ENCODE measurements around the gene SPATA1. TPM values are rescaled to one million over a fixed set of nuclear protein-coding genes. Genes with fewer than 3 reads are reported as not detected.

Gene SPATA1
- total RNA-seq, 2 donors from 2014 or later, result 0.67 to 1.5 TPM

GRCh38 chr1:84510668-84511067, 4.5 kb downstream of the SPATA1 start:
- H3K27ac ChIP-seq, result no peak overlapping the region
- H3K27me3 ChIP-seq, result no peaks in the 10 kb centered on the region
- no peak for DNase-seq (ENCODE audit: low spot score)
- no peak overlapping the region for H3K4me3 ChIP-seq
- TF ChIP-seq CTCF (IDR thresholded peaks at IDR 0.05), result no peak
- H3K9me3 ChIP-seq, result peaks cover 0 to 7% of the 10 kb centered on the region in 2 donors
- peaks cover 0 to 8% of the 10 kb centered on the region in 2 donors for H3K4me1 ChIP-seq
- H3K36me3 ChIP-seq, result no peaks in the 10 kb centered on the region

GRCh38 chr1:84524590-84524989, 18.4 kb downstream of the SPATA1 start:
- Histone ChIP-seq H3K36me3 (no peaks in the 10 kb centered on the region), H3K9me3 (no peaks in the 10 kb centered on the region), H3K27ac (no peak overlapping the region), H3K4me1 (no peaks in the 10 kb centered on the region), H3K4me3 (no peak overlapping the region), H3K27me3 (no peaks in the 10 kb centered on the region)
- TF ChIP-seq CTCF (IDR thresholded peaks at IDR 0.05), result no peak
- DNase-seq (ENCODE audit: low spot score), result no peak

- H3K36me3 ChIP-seq, result no peaks in the 10 kb centered on the region
- no peaks in the 10 kb centered on the region for H3K4me1 ChIP-seq
- H3K27ac ChIP-seq, result no peak overlapping the region
- no peaks in the 10 kb centered on the region for H3K9me3 ChIP-seq
- TF ChIP-seq CTCF (IDR thresholded peaks at IDR 0.05), result no peak
- DNase-seq (ENCODE audit: low spot score), result no peak
- no peaks in the 10 kb centered on the region for H3K27me3 ChIP-seq
- no peak overlapping the region for H3K4me3 ChIP-seq
Observed at GRCh38 chr1:84525779-84526178, 19.6 kb downstream of the SPATA1 start.

- H3K36me3 ChIP-seq, result no peaks in the 10 kb centered on the region
- DNase-seq (ENCODE audit: low spot score), result no peak
- no peaks in the 10 kb centered on the region for H3K27me3 ChIP-seq
- H3K4me3 ChIP-seq, result no peak overlapping the region
- no peak overlapping the region for H3K27ac ChIP-seq
- H3K4me1 ChIP-seq, result no peaks in the 10 kb centered on the region
- no peak for TF ChIP-seq CTCF (IDR thresholded peaks at IDR 0.05)
- H3K9me3 ChIP-seq, result no peaks in the 10 kb centered on the region
Observed at GRCh38 chr1:84538599-84538998, 32.4 kb downstream of the SPATA1 start.

- no peaks in the 10 kb centered on the region for H3K36me3 ChIP-seq
- H3K9me3 ChIP-seq, result no peaks in the 10 kb centered on the region
- H3K4me3 ChIP-seq, result no peak overlapping the region
- H3K27me3 ChIP-seq, result no peaks in the 10 kb centered on the region
- DNase-seq (ENCODE audit: low spot score), result no peak
- no peak for TF ChIP-seq CTCF (IDR thresholded peaks at IDR 0.05)
- no peaks in the 10 kb centered on the region for H3K4me1 ChIP-seq
- no peak overlapping the region for H3K27ac ChIP-seq
Observed at GRCh38 chr1:84539972-84540371, 33.8 kb downstream of the SPATA1 start.

GRCh38 chr1:84540759-84541158, 34.6 kb downstream of the SPATA1 start:
- no peaks in the 10 kb centered on the region for H3K4me1 ChIP-seq
- H3K36me3 ChIP-seq, result no peaks in the 10 kb centered on the region
- no peak for TF ChIP-seq CTCF (IDR thresholded peaks at IDR 0.05)
- DNase-seq (ENCODE audit: low spot score), result no peak
- no peak overlapping the region for H3K27ac ChIP-seq
- H3K4me3 ChIP-seq, result no peak overlapping the region
- no peaks in the 10 kb centered on the region for H3K27me3 ChIP-seq
- H3K9me3 ChIP-seq, result no peaks in the 10 kb centered on the region

Measured in right atrium auricular region (tissue), 2 donors.